Uterus (tissue), 4 donors: ENCODE data around the gene MSH2. TPM values are rescaled to one million over a fixed set of nuclear protein-coding genes. Genes with fewer than 3 reads are reported as not detected.
"Not testable (repeated sequence)": the region's sequence is repeated elsewhere in the genome, so short reads cannot be mapped to it uniquely, and the experiment has no call there.

Source experiments
- DNase-seq, 2 donors: peaks; one replicate each; pipeline ENCODE4 v3.0.0-alpha.2; 2019 to 2020
- H3K27ac ChIP-seq, 2 donors: fragments of 200-600 bp; sonication (generic); 1 replicate in 1 of 2; 2 replicates in 1 of 2; pipeline ENCODE4 v1.5.1; 2016 to 2018
- H3K27me3 ChIP-seq, 2 donors: fragments of 200-600 bp; sonication (generic); one replicate each; pipeline ENCODE4 v1.5.1; 2018 to 2019; ENCODE audit warnings: control low read depth in 1 of 2
- H3K36me3 ChIP-seq, 2 donors: fragments of 200-600 bp; sonication (generic); one replicate each; pipeline ENCODE4 v1.5.1; 2019; ENCODE audit warnings: control low read depth in 1 of 2
- H3K4me1 ChIP-seq, 2 donors: fragments of 200-600 bp; sonication (generic); one replicate each; pipeline ENCODE4 v1.5.1; 2018 to 2019; ENCODE audit warnings: control low read depth in 1 of 2
- H3K4me3 ChIP-seq, 2 donors: fragments of 200-600 bp; sonication (generic); 1 replicate in 1 of 2; 2 replicates in 1 of 2; pipeline ENCODE4 v1.5.1; 2018 to 2019; ENCODE audit warnings: mild to moderate bottlenecking in 1 of 2
- H3K9me3 ChIP-seq, 2 donors: fragments of 200-600 bp; sonication (generic); one replicate each; pipeline ENCODE4 v1.5.1; 2019; ENCODE audit warnings: control low read depth in 1 of 2
- POLR2A ChIP-seq, 2 donors: fragments of 450-650 bp; IDR thresholded peaks; one replicate each; pipeline ENCODE4 v1.6.1; 2016; ENCODE audit warnings: antibody characterized with exemption in 2 of 2, mild to moderate bottlenecking in 1 of 2, moderate library complexity in 1 of 2
- intact Hi-C: fragments of 100-400 bp; cut with DNase I; formaldehyde crosslinking; loops from one replicate; pipeline ENCODE4 v1.15.1; 2023; ENCODE audit warnings: low total_unique reads
- total RNA-seq, 4 donors: library from RNA; depleted of rRNA in 3 of 4; stranded (reverse); fragments of >200 nt in 3 of 4; gene quantifications; one replicate each; pipeline versions ENCODE4 v1.1.0 to v1.2.4, GENCODE V29; 2014 to 2023
- TF ChIP-seq, protein P1 (sequence below), 4 experiments: fragments of 200-600 bp in 2 of 4; fragments of 450-650 bp in 2 of 4; sonication (generic) in 2 of 4; IDR thresholded peaks; one replicate each; pipeline ENCODE4 v1.5.1; 2016 to 2019; ENCODE audit warnings: antibody characterized with exemption in 4 of 4, mild to moderate bottlenecking in 2 of 4, moderate library complexity in 1 of 4
- donor health status: DM: yes; HTN: yes; CAD: no.

Gene MSH2
- total RNA-seq, 4 donors from 2014 or later, result 13.5 to 76.7 (median 24.6) TPM

DNA sequence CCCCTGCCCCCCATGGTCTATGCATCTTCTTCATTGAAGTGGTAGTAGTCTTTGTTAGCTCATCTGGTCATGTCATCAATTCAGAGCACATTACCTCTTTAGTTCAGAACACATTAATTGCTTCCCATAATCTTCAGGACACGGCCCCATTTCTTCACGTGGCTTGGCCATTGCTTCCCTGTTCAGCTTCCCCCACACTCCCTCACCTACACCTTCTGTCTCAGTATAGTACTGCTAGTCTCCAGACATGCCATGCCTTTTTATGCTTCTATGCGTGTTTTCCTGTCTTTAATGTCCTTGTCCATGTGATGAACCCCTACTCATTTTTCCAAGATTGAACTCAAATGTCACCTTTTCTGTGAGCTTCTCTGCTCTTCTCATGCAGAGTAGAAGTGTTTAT, 35.1 kb downstream of the MSH2 start:
- Histone ChIP-seq H3K36me3 (no peaks in the 10 kb centered on the region), H3K9me3 (no peaks in the 10 kb centered on the region), H3K4me1 (no peaks in the 10 kb centered on the region), H3K27me3 (no peaks in the 10 kb centered on the region), H3K27ac (no peak overlapping the region), H3K4me3 (no peak overlapping the region)
- no peak for TF ChIP-seq POLR2A (IDR thresholded peaks at IDR 0.05)
- TF ChIP-seq, protein P1, sequence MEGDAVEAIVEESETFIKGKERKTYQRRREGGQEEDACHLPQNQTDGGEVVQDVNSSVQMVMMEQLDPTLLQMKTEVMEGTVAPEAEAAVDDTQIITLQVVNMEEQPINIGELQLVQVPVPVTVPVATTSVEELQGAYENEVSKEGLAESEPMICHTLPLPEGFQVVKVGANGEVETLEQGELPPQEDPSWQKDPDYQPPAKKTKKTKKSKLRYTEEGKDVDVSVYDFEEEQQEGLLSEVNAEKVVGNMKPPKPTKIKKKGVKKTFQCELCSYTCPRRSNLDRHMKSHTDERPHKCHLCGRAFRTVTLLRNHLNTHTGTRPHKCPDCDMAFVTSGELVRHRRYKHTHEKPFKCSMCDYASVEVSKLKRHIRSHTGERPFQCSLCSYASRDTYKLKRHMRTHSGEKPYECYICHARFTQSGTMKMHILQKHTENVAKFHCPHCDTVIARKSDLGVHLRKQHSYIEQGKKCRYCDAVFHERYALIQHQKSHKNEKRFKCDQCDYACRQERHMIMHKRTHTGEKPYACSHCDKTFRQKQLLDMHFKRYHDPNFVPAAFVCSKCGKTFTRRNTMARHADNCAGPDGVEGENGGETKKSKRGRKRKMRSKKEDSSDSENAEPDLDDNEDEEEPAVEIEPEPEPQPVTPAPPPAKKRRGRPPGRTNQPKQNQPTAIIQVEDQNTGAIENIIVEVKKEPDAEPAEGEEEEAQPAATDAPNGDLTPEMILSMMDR (IDR thresholded peaks at IDR 0.05), result no peak
- intact Hi-C loops, result loop anchor here (5.0 kb wide), 1 partner anchor 329 kb away; no protein-coding TSS in a partner anchor
- DNase-seq, result no peak

DNA sequence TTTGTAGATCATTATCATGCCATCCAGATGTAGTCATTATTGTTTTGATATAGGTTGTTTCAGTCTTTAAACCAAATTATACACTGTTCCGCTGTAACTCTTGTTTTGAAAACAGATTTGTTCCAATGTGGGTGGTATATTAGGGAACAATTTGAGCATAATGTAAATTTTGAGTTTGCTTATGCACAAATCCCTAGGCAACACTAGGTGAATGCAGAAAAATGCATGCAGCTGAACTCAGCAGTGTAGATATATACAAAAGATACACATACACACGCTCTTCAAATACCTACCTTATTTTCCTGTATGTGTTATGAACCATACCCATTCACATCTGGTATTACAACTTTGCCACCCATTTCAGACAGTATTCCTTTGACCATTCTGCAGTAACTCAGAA, 35.8 kb downstream of the MSH2 start:
- H3K4me1 ChIP-seq, result no peaks in the 10 kb centered on the region
- no peak overlapping the region for H3K27ac ChIP-seq
- TF ChIP-seq POLR2A (IDR thresholded peaks at IDR 0.05), result no peak
- TF ChIP-seq, protein P1 (IDR thresholded peaks at IDR 0.05), result no peak
- DNase-seq, result no peak
- H3K9me3 ChIP-seq, result no peaks in the 10 kb centered on the region
- no peaks in the 10 kb centered on the region for H3K27me3 ChIP-seq
- intact Hi-C loops, result loop anchor here (5.0 kb wide), 1 partner anchor 329 kb away; no protein-coding TSS in a partner anchor
- no peaks in the 10 kb centered on the region for H3K36me3 ChIP-seq
- no peak overlapping the region for H3K4me3 ChIP-seq

DNA sequence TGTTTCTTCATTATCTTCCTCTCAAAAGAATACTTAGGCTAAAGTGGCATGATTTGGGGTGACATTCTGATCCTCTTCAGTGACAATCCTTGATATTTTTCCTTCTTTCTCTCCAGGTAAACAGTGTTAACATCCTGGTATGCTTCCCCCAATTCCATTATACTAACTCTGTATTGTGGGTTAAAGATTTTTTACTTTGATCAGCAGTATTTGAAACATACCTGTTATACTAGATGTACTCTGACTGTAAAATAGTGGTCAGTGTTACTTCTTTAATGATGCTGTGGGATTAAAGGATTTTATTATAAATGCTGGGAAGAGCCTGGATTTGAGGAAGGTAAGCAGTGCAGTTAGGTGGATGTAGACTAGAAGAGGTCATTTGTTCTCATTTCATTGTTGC, 48.8 kb downstream of the MSH2 start:
- no peak for DNase-seq
- Histone ChIP-seq H3K4me3 (no peak overlapping the region), H3K27ac (no peak overlapping the region), H3K4me1 (no peaks in the 10 kb centered on the region), H3K9me3 (no peaks in the 10 kb centered on the region), H3K36me3 (no peaks in the 10 kb centered on the region), H3K27me3 (no peaks in the 10 kb centered on the region)
- intact Hi-C loops, result no loop called here
- TF ChIP-seq, protein P1 (IDR thresholded peaks at IDR 0.05), result no peak
- no peak for TF ChIP-seq POLR2A (IDR thresholded peaks at IDR 0.05)

DNA sequence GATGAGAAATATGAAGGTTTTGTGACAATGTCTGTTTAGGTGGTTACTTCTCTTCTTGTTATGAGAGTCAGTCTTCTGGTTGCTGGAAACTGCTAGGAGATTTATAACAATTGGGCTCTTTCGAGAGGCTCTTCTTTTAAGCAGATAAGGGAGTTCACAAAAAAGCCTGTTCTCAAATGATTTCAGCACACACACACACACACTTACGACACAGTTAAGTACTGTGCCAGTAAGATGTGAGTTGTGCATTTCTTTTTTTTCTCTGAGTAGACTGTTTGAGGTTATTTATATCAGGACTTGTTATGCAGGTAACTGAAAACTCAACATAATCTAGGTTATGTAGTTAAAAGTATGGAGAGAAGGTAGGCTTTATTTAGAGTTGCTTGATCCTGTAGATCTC, 49.8 kb downstream of the MSH2 start:
- TF ChIP-seq, protein P1 (IDR thresholded peaks at IDR 0.05), result no peak
- TF ChIP-seq POLR2A (IDR thresholded peaks at IDR 0.05), result no peak
- intact Hi-C loops, result no loop called here
- DNase-seq, result no peak
- Histone ChIP-seq H3K4me1 (no peaks in the 10 kb centered on the region), H3K36me3 (no peaks in the 10 kb centered on the region), H3K27ac (no peak overlapping the region), H3K4me3 (no peak overlapping the region), H3K27me3 (no peaks in the 10 kb centered on the region), H3K9me3 (no peaks in the 10 kb centered on the region)

DNA sequence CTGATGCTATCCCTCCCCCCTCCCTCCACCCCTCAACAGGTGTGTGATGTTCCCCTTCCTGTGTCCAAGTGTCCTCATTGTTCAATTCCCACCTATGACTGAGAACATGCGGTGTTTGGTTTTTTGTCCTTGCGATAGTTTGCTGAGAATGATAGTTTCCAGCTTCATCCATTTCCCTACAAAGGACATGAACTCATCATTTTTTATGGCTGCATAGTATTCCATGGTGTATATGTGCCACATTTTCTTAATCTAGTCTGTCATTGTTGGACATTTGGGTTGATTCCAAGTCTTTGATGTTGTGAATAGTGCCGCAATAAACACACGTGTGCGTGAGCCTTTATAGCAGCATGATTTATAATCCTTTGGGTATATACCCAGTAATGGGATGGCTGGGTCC, 51.9 kb downstream of the MSH2 start:
- H3K27me3 ChIP-seq, H3K36me3 ChIP-seq, DNase-seq, H3K4me3 ChIP-seq, H3K9me3 ChIP-seq, H3K4me1 ChIP-seq, intact Hi-C loops, H3K27ac ChIP-seq: not testable (repeated sequence)

DNA sequence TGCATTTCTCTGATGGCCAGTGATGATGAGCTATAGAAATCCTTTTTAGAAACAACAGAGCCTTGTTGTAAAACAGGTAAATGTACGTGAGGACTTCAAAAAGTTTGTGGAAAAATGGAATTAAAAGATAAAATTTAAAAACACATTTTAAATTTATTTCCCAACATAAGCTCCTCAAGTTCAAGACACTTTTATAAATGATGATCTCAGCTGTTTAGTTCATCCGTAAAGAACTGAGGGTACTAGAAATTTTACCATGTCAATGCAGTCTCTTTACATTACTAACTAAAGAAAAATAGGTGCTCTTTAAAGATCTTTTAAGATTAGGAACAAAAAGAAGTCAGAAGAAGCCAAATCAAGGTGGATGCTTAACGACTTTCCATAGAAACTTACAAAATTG, 52.5 kb downstream of the MSH2 start:
- Histone ChIP-seq H3K36me3 (no peaks in the 10 kb centered on the region), H3K27me3 (no peaks in the 10 kb centered on the region), H3K4me1 (no peaks in the 10 kb centered on the region), H3K9me3 (no peaks in the 10 kb centered on the region), H3K27ac (no peak overlapping the region), H3K4me3 (no peak overlapping the region)
- intact Hi-C loops, result no loop called here
- TF ChIP-seq, protein P1 (IDR thresholded peaks at IDR 0.05), result no peak
- no peak for TF ChIP-seq POLR2A (IDR thresholded peaks at IDR 0.05)
- DNase-seq, result no peak
